BE2C (cell line): ENCODE results near the gene ALDOA.
A peak's percentile ranks its signal among the peaks of the same experiment; 100 is the strongest.

ENCODE experiments used
- DNase-seq: peaks from one replicate; pipeline ENCODE4 v3.0.0-alpha.2; 2020
- H3K27me3 ChIP-seq: fragments of 250-450 bp; sonication (Bioruptor Pico); 2 replicates; pipeline ENCODE4 v1.5.1; 2020; ENCODE audit warnings: mild to moderate bottlenecking
- H3K36me3 ChIP-seq: fragments of 250-450 bp; sonication (Bioruptor Pico); 2 replicates; pipeline ENCODE4 v1.5.1; 2020; ENCODE audit warnings: mild to moderate bottlenecking
- H3K4me1 ChIP-seq: fragments of 250-450 bp; sonication (Bioruptor Pico); 2 replicates; pipeline ENCODE4 v1.5.1; 2020
- H3K4me3 ChIP-seq: 2 replicates; pipeline ENCODE4 v1.5.1; 2011; ENCODE audit warnings: low read depth, low read length
- H3K9me3 ChIP-seq: fragments of 250-450 bp; sonication (Bioruptor Pico); 2 replicates; pipeline ENCODE4 v1.5.1; 2020
- CTCF ChIP-seq: IDR thresholded peaks from 2 replicates; pipeline ENCODE4 v1.5.1; 2012; ENCODE audit warnings: mild to moderate bottlenecking, low read depth, low read length

ALDOA gene

DNA sequence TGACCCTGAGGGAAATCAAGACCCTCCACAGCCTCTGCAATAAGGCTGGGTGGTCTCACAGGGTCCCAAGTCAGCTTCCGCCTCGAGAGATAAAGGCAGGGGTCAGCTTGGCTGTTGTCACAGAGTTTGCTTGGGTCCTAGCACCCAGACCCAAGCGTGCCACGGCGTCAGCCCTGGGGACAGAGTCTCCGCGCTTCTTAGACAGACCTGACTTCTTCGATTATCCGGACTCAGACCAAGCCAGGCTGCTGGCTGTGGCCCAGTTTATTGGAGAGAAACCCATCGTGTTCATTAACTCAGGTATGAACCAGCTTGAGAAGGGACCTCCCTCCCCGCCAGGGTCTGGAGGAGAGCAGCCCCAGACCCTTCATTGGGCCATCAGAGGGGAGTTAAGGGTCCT is 42.0 kb upstream of the ALDOA start:
- Histone ChIP-seq H3K36me3 (no peaks in the 10 kb centered on the region), H3K4me3 (no peak overlapping the region), H3K9me3 (no peaks in the 10 kb centered on the region), H3K27me3 (no peaks in the 10 kb centered on the region), H3K4me1 (no peaks in the 10 kb centered on the region)
- DNase-seq, result no peak
- TF ChIP-seq CTCF, result no peak

- no peaks in the 10 kb centered on the region for H3K9me3 ChIP-seq
- H3K4me3 ChIP-seq, result no peak overlapping the region
- no peak for TF ChIP-seq CTCF
- no peaks in the 10 kb centered on the region for H3K27me3 ChIP-seq
- no peaks in the 10 kb centered on the region for H3K36me3 ChIP-seq
- DNase-seq, result no peak
- no peaks in the 10 kb centered on the region for H3K4me1 ChIP-seq
Observed at GRCh38 chr16:30024451-30024850, 41.1 kb upstream of the ALDOA start.

- Histone ChIP-seq H3K9me3 (no peaks in the 10 kb centered on the region), H3K36me3 (no peaks in the 10 kb centered on the region), H3K4me3 (no peak overlapping the region), H3K4me1 (no peaks in the 10 kb centered on the region; the same call in 1 of the 2 replicates), H3K27me3 (no peaks in the 10 kb centered on the region)
- no peak for DNase-seq
- TF ChIP-seq CTCF, result no peak
Observed at GRCh38 chr16:30025156-30025555, 40.4 kb upstream of the ALDOA start.

GRCh38 chr16:30025574-30025973 is 40.0 kb upstream of the ALDOA start:
- no peak for DNase-seq
- Histone ChIP-seq H3K9me3 (no peaks in the 10 kb centered on the region), H3K4me3 (no peak overlapping the region), H3K27me3 (no peaks in the 10 kb centered on the region), H3K36me3 (no peaks in the 10 kb centered on the region), H3K4me1 (no peaks in the 10 kb centered on the region; the same call in 1 of the 2 replicates)
- TF ChIP-seq CTCF, result no peak

- Histone ChIP-seq H3K9me3 (no peaks in the 10 kb centered on the region), H3K4me1 (peaks cover under 1% of the 10 kb centered on the region), H3K4me3 (no peak overlapping the region), H3K27me3 (no peaks in the 10 kb centered on the region), H3K36me3 (no peaks in the 10 kb centered on the region)
- no peak for DNase-seq
- TF ChIP-seq CTCF, result no peak
Observed at GRCh38 chr16:30026449-30026848, 39.1 kb upstream of the ALDOA start.

DNA sequence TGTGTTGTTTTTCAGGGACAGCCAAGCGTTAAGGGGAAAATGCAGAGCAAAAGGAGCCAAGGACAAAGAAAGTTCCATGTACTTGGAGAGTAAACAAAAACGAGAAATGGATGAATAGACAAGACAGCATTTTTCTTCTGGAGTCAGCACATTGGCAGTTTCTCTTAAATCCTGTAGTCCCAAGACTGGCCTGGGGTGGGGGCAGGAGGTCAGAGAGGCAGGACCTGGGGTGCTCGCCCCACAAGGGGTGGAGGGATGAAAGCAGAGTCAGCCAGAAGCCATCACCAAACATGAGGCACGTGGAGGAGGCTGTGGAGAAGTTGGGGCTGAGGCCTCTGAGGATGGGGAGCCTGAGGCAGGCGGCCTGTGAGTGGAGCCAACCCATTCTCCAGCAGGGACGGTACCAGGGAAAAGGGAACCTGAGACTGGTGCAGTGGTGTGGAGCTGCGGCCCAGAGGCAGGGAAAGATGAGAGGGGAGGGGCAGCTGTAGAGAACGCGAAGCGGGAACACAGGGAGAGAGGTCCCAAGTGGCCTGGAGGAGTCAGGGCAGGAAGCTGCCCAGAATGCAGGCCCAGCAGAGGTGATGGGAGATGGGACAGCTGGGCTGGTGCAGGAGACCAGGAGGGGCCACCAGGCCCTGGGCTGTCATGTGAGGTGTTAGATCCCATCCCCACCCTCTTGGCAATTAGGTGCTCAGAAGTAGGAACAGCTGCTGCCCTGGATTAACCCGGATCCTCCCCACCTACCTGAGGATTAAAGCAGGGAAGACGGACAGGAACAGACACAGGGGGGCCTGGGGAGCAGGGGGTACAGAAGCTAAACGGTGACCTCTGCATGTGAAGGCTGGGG is 37.7 kb upstream of the ALDOA start:
- H3K36me3 ChIP-seq, result no peaks in the 10 kb centered on the region
- peaks cover 7% of the 10 kb centered on the region for H3K4me1 ChIP-seq
- no peaks in the 10 kb centered on the region for H3K27me3 ChIP-seq
- peak; percentile 49 for DNase-seq
- no peaks in the 10 kb centered on the region for H3K9me3 ChIP-seq
- no peak overlapping the region for H3K4me3 ChIP-seq
- TF ChIP-seq CTCF, result no peak
